Stimulated activated CD8-positive, alpha-beta memory T cell treated with anti-CD3 and anti-CD28 coated beads, Interleukin-4, amount 100 ng/mL, for 24 hours (primary cell): ENCODE measurements around the gene PRKAG2.

Experiments
- DNase-seq: peaks from one replicate; pipeline ENCODE4 v3.0.0-alpha.2; 2020; ENCODE audit warnings: low read depth

Gene PRKAG2

GRCh38 chr7:151865070-151865670, 11.7 kb downstream of the PRKAG2 start:
- no peak for DNase-seq

GRCh38 chr7:151864561-151864960, 12.4 kb downstream of the PRKAG2 start:
- DNase-seq = no peak

- DNase-seq = no peak
Measured at GRCh38 chr7:151864081-151864480, 12.8 kb downstream of the PRKAG2 start.

GRCh38 chr7:151863386-151864079, 13.4 kb downstream of the PRKAG2 start:
- no peak for DNase-seq

- no peak for DNase-seq
Measured at GRCh38 chr7:151862606-151863381, 14.1 kb downstream of the PRKAG2 start.

GRCh38 chr7:151861881-151862280, 15.0 kb downstream of the PRKAG2 start:
- DNase-seq = no peak

GRCh38 chr7:151860771-151861170, 16.1 kb downstream of the PRKAG2 start:
- DNase-seq = no peak

GRCh38 chr7:151859948-151860685, 16.8 kb downstream of the PRKAG2 start:
- DNase-seq = no peak

GRCh38 chr7:151859111-151859947, 17.6 kb downstream of the PRKAG2 start:
- DNase-seq = no peak

- no peak for DNase-seq
Measured at GRCh38 chr7:151858456-151858855, 18.5 kb downstream of the PRKAG2 start.

GRCh38 chr7:151857866-151858450, 19.0 kb downstream of the PRKAG2 start:
- no peak for DNase-seq

- DNase-seq = no peak
Measured at GRCh38 chr7:151857412-151857811, 19.5 kb downstream of the PRKAG2 start.

- DNase-seq = no peak
Measured at GRCh38 chr7:151856516-151856915, 20.4 kb downstream of the PRKAG2 start.

- DNase-seq = no peak
Measured at GRCh38 chr7:151856098-151856497, 20.8 kb downstream of the PRKAG2 start.

GRCh38 chr7:151854720-151855071, 22.2 kb downstream of the PRKAG2 start:
- DNase-seq = no peak

- DNase-seq = no peak
Measured at GRCh38 chr7:151853896-151854719, 22.8 kb downstream of the PRKAG2 start.

- no peak for DNase-seq
Measured at GRCh38 chr7:151852486-151853396, 24.2 kb downstream of the PRKAG2 start.

- DNase-seq = no peak
Measured at GRCh38 chr7:151851782-151852181, 25.1 kb downstream of the PRKAG2 start.

GRCh38 chr7:151851145-151851751, 25.7 kb downstream of the PRKAG2 start:
- no peak for DNase-seq
